8988T (cell line): ENCODE measurements around the gene MUC5B.
"Not testable (repeated sequence)": the region's sequence is repeated elsewhere in the genome, so short reads cannot be mapped to it uniquely, and the experiment has no call there.

ENCODE experiments used
- DNase-seq: peaks from one replicate; pipeline ENCODE4 v3.0.0; 2011

The MUC5B gene, protein sequence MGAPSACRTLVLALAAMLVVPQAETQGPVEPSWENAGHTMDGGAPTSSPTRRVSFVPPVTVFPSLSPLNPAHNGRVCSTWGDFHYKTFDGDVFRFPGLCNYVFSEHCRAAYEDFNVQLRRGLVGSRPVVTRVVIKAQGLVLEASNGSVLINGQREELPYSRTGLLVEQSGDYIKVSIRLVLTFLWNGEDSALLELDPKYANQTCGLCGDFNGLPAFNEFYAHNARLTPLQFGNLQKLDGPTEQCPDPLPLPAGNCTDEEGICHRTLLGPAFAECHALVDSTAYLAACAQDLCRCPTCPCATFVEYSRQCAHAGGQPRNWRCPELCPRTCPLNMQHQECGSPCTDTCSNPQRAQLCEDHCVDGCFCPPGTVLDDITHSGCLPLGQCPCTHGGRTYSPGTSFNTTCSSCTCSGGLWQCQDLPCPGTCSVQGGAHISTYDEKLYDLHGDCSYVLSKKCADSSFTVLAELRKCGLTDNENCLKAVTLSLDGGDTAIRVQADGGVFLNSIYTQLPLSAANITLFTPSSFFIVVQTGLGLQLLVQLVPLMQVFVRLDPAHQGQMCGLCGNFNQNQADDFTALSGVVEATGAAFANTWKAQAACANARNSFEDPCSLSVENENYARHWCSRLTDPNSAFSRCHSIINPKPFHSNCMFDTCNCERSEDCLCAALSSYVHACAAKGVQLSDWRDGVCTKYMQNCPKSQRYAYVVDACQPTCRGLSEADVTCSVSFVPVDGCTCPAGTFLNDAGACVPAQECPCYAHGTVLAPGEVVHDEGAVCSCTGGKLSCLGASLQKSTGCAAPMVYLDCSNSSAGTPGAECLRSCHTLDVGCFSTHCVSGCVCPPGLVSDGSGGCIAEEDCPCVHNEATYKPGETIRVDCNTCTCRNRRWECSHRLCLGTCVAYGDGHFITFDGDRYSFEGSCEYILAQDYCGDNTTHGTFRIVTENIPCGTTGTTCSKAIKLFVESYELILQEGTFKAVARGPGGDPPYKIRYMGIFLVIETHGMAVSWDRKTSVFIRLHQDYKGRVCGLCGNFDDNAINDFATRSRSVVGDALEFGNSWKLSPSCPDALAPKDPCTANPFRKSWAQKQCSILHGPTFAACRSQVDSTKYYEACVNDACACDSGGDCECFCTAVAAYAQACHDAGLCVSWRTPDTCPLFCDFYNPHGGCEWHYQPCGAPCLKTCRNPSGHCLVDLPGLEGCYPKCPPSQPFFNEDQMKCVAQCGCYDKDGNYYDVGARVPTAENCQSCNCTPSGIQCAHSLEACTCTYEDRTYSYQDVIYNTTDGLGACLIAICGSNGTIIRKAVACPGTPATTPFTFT (N-terminal part only)

GRCh38 chr11:1222491-1223345 lies at the start of gene MUC5B:
TSS of gene MUC5B (plus strand) at chr11:1223066. CDS start at chr11:1223124, 58 bp downstream.
- DNase-seq, result peak; percentile 35

DNA sequence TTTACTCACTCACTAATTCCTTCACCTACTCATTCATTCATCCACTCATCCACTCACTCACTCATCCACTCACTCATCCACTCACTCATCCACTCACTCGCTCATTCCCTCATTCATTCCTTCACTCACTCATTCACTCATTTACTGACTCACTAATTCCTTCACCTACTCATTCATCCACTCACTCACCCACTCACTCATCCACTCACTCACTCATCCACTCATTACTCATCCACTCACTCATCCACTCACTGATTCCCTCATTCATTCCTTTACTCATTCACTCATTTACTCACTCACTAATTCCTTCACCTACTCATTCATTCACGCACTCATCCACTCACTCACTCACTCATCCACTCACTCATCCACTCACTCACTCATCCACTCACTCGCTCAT lies 49.5 kb upstream of the MUC5B start:
- not testable (repeated sequence) for DNase-seq

DNA sequence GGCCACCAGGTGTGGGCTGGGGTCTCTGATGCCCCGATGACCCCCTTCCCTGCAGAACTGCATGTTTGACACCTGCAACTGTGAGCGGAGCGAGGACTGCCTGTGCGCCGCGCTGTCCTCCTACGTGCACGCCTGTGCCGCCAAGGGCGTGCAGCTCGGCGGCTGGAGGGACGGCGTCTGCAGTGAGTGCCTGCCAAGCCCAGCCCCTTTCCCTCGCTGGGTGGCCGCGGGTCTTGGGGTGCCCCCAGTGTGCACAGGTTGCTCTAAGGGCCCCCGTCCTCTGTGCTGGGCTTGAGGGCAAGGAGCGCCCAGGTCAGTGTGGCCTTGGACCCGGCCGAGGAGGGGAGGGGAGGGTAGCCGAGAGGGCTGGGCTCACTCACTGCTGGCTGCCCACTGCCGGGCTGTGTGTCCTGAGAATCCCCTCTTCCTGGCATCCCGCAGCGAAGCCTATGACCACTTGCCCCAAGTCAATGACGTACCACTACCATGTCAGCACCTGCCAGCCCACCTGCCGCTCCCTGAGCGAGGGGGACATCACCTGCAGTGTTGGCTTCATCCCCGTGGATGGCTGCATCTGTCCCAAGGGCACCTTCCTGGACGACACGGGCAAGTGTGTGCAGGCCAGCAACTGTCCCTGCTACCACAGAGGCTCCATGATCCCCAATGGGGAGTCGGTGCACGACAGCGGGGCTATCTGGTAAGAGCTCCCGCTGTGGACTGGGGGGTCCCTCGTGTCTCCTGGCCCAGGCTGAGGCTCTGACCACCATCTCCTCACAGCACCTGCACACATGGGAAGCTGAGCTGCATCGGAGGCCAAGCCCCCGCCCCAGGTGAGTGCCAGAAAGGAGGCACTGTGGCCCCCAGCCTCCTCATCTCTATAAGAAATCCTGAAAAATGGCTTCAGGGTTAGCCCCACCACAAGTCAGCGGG lies 48.2 kb upstream of the MUC5B start:
- DNase-seq, result no peak

GRCh38 chr11:1175461-1176223 lies 47.2 kb upstream of the MUC5B start:
- DNase-seq, result no peak

- no peak for DNase-seq
These were observed 46.4 kb upstream of the MUC5B start for GRCh38 chr11:1176224-1177019.

DNA sequence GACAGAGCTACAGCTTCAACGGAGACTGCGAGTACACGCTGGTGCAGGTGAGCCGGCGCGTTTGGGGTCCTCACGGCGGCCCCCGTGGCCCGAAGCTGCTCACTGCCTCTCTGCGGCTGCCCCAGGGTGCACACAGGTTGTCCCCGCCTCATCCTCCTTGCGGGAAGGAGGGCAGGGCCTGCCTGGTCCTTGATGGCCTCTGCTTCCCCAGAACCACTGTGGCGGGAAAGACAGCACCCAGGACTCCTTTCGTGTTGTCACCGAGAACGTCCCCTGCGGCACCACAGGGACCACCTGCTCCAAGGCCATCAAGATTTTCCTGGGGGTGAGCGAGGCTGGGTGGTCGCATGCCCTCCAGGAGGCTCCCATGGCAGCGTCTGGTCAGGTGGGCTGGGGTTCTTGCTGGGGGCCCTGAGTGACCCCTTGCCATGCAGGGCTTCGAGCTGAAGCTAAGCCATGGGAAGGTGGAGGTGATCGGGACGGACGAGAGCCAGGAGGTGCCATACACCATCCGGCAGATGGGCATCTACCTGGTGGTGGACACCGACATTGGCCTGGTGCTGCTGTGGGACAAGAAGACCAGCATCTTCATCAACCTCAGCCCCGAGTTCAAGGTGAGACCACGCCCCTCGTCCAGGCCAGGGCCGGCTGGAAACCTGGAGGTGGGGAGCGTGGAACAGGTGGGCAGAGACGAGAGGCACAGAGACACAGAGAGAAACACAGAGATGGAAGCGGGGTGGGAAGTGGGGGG lies 45.7 kb upstream of the MUC5B start:
- DNase-seq, result no peak

DNA sequence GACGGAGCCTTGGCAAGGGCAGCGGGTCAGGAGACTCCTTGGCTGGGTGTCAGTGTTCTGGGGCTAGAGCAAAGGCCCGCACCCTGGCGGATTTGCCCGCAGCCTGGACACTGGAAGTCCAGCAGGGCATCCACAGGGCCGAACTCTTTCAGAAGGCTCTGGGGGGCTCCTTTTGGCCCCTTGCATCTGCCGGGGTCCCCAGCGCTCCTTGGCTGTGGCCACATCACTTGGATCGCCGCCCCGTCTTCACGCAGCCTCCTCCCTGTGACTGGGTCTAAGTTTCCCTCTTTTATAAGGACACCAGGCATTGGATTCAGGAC lies 45.1 kb upstream of the MUC5B start:
- no peak for DNase-seq

DNA sequence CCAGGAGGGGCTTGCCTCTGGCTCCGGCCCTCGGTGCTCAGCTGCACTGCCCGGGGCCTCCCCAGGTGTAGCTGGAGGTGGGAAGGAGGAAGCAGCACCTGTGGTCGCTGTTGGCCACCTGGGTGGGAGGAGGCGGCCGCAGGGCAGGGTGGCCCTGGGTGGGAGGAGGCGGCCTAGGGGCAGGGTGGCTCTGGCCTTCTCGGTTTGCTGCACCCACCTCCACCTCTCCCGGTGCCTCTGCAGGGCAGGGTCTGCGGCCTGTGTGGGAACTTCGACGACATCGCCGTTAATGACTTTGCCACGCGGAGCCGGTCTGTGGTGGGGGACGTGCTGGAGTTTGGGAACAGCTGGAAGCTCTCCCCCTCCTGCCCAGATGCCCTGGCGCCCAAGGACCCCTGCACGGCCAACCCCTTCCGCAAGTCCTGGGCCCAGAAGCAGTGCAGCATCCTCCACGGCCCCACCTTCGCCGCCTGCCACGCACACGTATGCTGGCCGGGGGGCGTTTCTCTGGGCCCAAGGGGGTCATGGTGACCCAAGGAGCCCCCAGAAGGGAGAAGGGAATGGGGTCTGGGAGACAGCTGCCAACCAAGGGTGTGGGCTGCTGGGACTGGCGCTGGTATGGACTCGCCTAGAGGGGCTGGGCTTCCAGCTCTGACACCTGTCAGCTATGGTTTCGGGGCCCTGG lies 44.5 kb upstream of the MUC5B start:
- DNase-seq, result no peak

- DNase-seq, result no peak
These were observed 44.0 kb upstream of the MUC5B start for GRCh38 chr11:1178906-1179305.

GRCh38 chr11:1179641-1180040 lies 43.2 kb upstream of the MUC5B start:
- no peak for DNase-seq

DNA sequence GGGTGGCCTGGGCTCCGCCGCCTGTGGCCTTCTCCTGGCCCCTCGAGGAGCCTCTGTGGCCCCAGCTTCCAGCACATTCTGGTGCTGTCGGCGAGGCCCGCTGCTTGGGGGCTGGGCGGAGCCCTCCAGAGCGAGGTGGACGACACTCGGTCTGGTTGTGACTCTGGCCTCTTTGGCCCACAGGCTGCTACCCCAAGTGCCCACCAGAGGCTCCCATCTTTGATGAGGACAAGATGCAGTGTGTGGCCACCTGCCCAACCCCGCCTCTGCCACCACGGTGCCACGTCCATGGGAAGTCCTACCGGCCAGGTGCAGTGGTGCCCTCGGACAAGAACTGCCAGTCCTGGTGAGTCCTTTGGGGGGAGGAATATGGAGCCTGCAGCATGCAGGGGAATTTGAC lies 42.7 kb upstream of the MUC5B start:
- no peak for DNase-seq

- no peak for DNase-seq
These were observed 41.9 kb upstream of the MUC5B start for GRCh38 chr11:1180947-1181391.

GRCh38 chr11:1181420-1181819 lies 41.4 kb upstream of the MUC5B start:
- DNase-seq, result no peak

GRCh38 chr11:1181853-1182535 lies 40.9 kb upstream of the MUC5B start:
- DNase-seq, result no peak

GRCh38 chr11:1184139-1184538 lies 38.7 kb upstream of the MUC5B start:
- DNase-seq, result not testable (repeated sequence)

DNA sequence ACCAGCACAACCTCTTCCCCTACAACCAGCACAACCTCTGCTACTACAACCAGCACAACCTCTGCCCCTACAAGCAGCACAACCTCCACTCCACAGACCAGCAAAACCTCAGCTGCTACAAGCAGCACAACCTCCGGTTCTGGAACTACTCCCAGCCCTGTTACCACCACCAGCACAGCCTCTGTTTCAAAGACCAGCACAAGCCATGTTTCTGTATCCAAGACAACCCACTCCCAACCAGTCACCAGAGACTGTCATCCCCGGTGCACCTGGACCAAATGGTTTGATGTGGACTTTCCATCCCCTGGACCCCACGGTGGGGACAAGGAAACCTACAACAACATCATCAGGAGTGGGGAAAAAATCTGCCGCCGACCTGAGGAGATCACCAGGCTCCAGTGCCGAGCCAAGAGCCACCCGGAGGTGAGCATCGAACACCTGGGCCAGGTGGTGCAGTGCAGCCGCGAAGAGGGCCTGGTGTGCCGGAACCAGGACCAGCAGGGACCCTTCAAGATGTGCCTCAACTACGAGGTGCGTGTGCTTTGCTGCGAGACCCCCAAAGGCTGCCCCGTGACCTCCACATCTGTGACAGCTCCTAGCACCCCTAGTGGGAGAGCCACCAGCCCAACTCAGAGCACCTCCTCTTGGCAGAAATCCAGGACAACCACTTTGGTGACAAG lies 34.3 kb upstream of the MUC5B start:
- DNase-seq, result not testable (repeated sequence)

DNA sequence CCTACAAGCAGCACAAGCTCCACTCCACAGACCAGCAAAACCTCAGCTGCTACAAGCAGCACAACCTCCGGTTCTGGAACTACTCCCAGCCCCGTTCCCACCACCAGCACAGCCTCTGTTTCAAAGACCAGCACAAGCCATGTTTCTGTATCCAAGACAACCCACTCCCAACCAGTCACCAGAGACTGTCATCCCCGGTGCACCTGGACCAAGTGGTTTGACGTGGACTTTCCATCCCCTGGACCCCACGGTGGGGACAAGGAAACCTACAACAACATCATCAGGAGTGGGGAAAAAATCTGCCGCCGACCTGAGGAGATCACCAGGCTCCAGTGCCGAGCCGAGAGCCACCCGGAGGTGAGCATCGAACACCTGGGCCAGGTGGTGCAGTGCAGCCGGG lies 33.0 kb upstream of the MUC5B start:
- not testable (repeated sequence) for DNase-seq
